Activated CD4-positive, CD25-positive, alpha-beta regulatory T cell treated with anti-CD3 and anti-CD28 coated beads, Interleukin-2, amount 50 U/mL, for 24 hours (primary cell): ENCODE data around the gene RASSF9.

Experiments
- ATAC-seq, 2 donors: fragments of 150-1000 bp; cut with Tn5 transposase; one replicate each; pipeline ENCODE4 v1.10.0; 2021; ENCODE audit warnings: mild to moderate bottlenecking in 1 of 2, moderate library complexity in 1 of 2

RASSF9 gene

DNA sequence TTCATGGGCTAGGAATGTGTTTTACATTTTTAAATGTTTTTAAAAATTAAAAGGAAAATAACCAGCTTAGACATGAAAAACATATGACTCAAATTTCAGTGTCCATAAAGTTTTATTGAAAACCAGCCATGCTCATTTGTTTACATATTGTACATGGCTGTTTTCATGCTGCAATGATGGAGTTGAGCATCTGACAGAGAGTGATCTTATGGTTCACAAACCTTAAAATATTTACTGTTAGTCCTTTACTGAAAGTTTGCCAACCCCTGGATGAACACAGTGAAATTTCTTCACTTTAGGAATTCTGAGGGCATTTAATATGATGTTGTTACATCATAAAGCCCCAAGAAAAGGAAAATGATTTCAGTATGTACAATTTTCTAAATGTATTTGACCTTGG lies 16.1 kb downstream of the RASSF9 start:
- ATAC-seq, result no peak

DNA sequence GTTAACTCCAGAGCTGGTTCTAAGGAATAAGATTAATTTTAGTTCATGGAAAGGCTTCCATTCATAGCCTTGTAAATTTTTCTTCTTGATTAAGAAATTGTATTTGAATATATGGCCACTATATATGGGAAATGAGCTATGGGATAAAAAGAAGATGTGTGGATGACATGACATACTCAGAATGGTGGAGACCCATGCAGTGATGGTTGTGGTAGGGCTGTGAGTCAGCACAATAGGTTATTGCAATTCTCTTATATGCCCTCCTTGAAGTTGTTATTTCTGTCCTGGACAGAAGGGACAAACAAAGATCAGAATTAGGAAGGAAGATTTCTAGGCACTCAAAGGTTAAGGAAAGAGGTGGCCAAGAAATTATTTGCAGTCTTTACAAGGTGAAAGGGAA lies 21.5 kb downstream of the RASSF9 start:
- ATAC-seq, result no peak

DNA sequence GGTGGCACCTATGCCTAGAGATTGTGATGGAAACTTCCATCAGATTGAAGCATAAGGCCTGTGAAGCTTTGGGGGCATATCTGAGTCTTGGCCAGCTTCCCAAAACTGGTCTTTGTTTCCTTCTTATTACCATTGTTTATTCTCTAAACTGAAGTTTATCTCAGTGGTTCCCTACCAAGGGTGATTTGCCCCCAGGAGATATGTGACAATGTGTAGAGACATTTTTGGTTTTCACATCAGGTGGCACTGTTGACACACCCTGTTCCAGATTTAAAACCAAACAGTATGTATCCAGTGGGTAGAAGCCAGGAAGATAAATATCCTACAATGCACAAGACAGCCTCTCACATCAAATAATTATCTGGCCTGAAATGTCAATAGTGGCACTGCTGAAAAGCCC lies 22.1 kb downstream of the RASSF9 start:
- no peak for ATAC-seq

DNA sequence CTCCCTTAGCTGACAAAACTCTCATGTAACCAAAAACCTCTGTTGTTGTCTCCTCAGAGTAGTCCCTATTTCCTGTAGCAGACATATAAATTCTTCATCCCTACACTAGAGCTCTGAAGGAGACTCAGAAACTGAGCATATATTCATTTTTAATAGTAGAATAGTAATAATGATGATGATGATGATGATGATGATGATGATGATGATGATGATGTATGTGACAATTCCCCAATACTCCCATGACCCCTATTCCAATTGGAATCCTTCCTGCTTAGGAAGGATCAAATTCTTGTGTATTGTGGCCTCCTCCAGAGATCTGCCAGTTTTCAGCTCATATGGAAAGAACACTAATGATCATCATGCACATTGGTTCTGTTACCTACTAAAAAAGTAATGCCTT lies 26.7 kb downstream of the RASSF9 start:
- no peak for ATAC-seq

DNA sequence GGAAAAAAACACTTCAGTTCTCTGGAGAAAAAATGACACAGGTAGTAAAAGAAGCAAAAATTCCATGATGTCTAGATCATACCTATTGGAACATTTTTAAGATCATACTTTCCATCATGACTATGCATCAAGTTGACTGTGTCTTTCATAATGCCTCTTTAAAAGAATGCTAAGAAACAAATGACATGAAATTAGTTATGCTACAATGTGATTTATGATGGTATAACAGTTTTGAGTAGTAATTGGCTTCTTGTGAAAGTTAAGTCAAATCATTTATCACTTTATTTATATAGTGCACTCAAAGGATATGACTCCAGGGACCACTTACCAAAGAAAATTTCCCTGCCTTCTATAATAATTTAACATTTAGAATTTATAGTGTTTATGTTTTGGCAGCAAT lies 28.5 kb downstream of the RASSF9 start:
- no peak for ATAC-seq

DNA sequence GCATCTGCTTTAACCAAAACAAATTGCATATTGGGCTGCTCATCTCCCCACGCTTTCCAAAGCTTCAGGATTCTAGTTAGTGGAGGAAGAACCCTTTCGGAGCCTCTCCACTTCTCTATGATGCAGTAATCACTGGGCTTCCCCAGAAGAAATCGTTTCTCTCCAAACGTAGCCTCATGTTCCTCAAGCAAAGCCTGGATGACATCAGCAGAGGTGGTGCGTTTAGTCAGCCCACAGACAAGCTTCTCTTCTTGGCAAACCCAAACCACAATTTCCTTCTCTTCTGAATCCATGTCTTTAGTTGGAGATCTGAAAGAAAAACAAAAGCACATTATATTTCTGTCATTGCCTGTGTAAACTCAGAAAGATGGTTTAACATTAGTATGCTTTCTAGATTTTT lies 30.6 kb downstream of the RASSF9 start:
- no peak for ATAC-seq

DNA sequence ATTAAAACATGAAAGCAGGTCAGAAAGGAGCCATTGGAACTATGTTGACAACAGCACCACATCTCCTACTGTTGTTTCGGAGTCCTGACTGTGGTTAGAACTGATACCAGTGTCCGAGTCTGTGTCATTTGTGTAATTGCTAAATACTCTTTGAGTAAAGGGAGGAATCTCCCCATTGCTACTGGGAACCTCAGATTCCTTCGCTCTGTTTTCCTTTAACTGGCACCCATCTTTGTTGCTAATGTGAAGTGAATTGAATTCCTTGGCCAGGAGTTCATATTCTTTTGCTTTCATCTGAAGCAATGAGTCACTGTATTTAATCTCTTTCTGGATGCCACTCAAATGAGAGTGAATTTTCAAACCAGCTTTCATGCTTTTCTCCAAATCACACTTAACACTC lies 31.5 kb downstream of the RASSF9 start:
- no peak for ATAC-seq

DNA sequence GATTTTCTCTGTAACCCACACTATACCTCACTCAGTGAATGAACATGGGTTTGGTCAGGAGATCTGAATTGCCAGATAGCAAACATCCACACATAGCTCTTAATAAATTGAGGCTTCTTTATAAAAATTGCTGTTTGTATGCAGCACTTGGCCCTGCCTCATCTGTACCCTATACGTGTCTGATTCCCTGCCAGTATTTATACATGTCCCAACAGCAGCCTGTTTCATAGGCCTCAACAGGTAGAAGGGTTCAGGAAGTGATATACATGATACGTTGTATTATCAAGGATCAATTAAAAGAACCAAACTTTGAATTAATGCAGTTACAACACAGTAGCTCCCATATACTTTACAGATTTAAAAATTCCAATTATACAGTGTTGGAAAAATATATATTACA lies 32.3 kb downstream of the RASSF9 start:
- no peak for ATAC-seq

DNA sequence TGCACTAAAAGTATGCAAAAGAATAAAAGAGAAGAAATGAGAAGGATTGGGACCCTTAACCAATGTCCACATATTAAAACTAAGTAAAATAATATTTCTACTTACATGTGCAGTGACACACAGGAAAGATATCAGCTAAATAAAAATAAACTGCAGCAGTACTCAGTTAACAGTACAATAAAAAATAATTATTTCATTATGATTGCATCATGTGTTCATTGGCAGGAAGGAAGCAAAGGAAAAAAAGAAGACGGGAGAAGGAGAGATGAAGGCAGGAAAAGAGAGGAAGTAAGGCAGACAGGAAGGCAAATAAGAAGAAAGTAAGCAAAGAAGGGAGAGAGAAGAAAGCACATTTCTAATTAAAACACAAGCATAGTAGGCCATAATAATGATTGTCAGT lies 33.0 kb downstream of the RASSF9 start:
- no peak for ATAC-seq

DNA sequence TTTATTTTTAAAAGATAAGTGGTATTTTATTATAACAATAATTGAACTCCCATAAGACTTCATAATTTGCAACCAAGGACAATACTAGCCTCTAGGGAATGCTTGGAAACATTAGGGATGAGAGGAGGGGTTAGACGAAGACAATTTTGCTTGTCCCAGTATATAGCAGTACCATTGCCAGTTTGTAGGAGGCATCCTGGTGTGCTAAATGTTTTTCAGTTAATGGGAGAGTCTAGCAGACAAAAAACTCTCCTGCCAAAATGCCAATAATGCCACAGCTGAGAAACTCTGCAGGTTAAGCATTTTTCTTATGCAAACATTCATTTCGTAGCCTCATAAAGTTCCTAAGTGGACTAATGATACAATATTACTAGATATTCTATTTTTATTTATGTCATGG lies 38.1 kb downstream of the RASSF9 start:
- ATAC-seq, result no peak

DNA sequence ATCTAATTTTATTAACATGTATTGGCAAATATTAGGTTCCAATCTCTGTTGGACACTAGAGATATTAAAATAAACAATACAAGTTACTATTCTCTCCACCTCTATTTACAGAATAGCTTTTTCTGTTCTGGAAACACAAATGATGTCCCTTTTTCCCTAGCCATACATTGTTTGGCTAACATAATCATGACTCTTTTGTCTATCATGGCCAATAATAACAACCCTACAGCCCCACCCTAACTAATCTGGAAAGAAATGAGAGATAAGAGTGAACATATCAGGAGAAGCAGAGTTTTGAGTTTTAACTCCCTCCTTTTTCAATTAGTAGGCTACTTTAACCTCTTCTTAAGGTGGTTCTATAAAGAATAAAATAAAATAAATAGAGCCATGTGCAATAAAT lies 40.2 kb downstream of the RASSF9 start:
- ATAC-seq, result no peak

DNA sequence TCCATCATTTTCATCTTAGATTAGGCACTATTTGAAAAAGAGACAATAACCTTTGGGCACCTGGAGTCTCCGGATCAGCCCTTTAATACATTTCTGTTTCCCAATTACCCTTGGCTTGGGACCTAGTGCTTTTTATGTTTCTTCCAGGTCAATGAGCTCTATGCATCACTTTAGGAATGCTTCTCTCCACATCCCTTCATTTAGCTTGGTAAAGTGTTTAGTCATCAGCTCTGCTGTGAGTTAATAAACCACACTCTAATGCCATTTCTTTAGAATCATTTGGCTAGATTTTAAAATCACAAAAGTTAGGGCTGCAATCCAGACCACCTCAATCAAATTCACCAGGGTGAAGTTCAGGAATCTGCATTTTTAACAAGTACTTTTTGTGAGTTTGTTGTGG lies 41.7 kb downstream of the RASSF9 start:
- ATAC-seq, result no peak

DNA sequence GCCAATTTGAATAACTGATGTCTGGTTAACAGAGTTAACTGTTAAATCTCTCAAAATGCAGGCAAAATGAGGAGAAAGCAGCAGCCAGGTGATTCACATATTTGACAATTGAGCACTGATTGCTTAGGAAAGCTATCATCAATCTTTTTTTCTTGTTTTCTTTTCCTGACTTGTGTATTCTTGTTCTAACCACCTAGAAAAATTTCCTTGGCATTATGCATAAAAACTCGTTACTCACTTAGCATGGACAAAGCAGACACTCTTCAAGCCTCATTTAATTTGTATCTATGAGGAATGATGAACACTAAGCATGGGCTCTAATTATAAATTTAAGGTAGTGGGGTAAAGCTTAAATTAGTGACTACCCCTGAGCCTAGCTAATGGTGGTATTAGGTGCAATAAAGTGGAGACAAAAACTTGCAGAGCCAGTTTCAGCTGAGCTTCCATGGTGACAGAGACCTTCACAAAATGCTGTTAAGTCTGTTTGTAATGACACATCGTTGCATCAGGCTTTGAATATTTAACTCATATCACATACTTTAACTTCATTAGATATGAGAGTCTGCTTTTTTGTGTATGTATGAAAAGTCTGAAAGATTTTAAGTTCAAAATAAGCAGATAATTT lies 52.0 kb downstream of the RASSF9 start:
- ATAC-seq, result no peak

DNA sequence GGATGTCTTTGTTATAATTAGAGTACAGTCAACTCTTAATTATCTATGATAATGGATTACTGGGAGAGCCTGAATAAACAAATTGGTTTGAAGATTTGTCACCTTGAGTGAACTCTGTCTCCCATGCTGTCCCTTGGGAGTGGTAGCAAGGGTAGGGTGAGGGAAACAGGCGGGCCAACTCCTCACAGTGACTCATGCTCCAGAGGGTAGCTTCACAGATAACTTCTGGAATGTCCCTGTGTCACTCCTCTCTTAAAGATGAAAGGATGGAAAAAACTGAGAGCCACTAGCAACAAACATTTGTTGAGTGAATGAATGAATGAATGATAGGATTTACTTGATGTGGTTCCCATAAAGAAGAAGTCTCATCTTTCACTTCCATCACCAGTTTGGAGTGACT lies 53.5 kb downstream of the RASSF9 start:
- ATAC-seq, result no peak

DNA sequence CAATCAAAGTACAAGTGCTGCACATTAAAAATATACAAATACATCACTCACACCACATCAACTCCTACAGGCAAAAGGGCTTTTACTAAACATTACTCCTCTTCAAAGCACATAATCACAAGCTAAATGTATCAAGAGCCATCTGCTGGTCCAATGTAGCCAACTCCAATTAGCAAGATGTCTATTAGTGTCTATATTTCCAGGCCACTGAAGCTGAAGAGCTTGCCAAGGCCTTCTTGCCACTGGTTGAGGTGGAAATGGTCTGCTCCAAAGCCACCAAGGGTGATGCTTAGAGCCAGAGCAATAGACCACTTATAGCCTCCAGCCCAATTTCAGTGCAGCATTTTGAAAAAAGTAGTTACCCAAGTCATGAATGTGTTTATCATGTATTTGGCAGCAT lies 54.4 kb downstream of the RASSF9 start:
- ATAC-seq, result no peak

DNA sequence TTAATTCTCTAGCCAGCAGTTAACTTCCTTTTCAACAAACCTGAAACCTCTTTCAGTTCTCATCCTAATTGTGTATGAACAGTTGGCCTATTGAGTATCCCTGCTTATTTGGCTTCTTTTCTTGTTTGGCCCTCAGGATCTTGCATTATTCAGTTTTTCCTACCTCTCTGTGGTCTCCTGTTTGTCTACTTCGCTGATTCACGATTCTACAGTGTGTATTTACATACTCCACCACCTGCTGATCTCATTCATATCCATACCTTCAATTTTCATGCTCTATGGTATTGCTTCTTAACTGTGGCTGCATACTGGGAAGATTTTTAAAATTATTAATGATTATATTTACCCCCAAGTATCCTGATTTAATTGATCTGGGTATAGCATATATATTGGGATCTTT lies 56.4 kb downstream of the RASSF9 start:
- no peak for ATAC-seq

DNA sequence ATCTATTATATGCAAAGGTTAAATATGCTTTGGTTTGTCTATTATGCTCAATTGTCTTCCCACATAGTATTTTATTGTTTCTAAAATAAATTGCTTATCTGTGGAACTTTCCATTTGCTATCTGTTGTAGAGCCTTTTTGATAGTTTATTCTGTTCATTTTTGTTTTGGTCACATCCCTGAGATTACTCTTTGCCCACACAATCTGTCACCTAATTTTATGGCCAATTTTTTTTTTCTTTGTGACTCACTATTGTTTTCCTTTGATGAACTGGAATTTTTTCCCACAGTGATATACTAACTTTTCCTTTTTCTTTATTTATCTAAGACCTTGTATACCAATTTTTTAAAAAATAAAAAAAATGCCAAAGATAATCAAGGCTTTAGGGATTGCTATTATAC lies 61.1 kb downstream of the RASSF9 start:
- no peak for ATAC-seq

DNA sequence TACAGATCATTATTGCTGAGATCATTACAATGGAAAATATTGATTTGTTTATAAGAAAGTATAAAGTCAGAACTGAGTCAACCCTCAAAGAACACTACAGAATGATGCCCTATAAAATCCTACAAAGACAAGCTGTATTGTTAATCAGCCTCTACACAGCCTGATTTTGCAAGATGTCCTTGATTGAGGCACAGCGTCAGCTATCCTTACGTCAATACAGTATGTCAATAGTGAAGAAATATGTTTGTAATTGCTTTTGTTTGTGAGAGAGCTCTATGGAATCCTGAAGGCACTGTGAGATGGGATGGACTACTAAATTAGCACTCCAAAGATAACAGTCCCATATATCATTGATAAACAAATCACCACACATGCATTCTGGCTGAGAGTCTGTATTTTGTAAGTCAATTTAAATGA lies 70.7 kb downstream of the RASSF9 start:
- no peak for ATAC-seq

DNA sequence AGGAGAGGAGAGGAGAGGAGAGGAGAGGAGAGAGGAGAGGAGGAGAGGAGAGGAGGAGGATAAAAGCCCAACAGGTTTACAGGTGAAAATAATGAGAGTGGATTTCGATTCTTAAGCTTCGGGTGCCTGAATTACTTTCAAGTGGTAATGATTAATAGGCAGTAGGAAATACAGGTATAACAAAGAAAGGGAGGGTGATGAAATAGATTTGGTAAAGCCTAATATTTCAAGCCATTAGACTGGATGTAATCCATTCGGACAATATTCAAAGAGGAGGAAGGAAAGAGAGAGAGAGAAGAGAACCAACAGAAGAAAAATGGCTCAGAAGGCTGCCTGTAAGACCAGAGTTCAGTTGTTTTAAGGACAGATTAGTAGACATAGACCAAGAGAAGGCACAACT lies 76.6 kb downstream of the RASSF9 start:
- no peak for ATAC-seq

DNA sequence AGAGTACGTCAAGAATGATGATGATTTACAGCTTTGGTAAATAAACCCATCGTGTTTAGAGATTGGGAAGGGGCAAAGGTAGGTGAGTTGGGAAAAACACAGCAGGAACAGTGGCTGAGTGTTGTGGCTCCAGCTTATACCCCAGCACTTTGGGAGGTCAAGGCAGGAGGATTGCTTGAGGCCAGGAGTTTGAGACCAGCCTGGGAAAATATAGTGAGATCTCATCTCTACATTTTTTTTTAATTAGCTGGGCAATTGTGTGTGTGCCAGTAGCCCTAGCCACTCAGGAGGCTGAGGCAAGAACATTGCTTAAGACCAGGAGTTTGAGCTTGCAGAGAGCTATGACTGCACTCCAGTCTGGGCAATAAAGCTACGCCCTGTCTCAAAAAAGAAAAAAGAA lies 77.1 kb downstream of the RASSF9 start:
- no peak for ATAC-seq

DNA sequence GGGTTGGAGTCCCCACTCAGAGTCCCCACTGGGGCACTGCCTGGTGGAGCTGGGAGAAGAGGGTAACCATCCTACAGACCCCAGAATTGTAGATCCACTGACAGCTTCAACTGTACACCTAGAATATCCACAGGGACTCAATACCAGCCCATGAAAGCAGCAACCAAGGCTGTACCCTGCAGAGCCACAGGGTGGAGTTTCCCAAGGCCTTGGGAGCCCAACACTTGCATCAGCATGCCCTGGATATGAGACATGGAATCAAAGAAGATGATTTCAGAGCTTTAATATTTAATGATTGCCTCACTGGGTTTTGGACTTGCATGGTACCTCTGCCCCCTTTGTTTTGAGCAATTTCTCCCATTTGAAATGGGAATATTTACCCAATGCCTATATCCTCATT lies 80.4 kb downstream of the RASSF9 start:
- ATAC-seq, result no peak
